ENCODE data around the gene TRIOBP. TPM values are rescaled to one million over a fixed set of nuclear protein-coding genes. Genes with fewer than 3 reads are reported as not detected.

The TRIOBP gene
- total RNA-seq, 1 donor from 2014 or later = 85.0 TPM

DNA sequence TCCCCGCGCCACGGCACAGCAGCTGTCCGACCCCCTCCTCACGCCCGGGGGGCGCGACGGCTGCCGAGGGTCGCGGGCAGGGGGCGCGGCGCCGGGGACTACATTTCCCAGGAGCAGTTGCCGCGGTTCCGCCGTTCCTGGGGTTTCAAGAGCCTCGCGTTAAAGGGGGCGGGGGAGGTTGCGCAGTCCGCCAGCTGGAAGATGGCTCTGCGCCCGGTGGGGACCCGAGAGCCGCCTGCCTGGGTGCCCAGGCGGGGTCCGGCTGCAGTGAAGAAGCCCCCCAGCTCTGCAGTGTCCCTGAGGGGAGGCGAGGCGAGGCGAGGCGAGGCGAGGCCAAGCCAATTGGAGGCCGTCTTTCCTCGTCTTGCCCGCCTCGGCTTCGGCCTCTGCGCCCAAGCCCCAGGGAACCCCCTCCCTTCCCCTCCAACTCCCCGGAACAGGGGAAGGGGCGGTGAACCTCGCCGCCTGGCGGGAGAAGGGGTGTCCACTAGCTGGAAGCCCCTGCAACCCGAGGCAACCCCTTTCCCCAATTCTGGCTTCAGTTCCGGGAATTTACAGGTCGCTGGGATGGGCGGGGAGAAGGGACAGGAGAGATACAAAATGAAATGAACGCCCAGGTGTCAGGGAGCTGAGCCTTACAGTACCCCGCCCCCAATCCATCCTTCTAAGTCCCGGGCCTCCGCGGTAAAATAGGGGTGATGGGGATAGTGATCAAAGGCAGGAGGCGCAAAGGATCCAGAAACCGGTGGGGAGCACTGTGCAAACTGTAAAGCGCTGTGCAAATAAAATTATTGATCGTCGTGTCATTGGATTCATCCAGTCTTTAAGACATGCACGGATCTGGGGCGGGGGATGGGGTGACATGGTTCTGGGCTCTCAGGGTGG, 105.7 kb downstream of the TRIOBP start:
- intact Hi-C loops (cut with DNase I) = no loop called here
- Histone ChIP-seq H3K27me3 (no peaks in the 10 kb centered on the region), H3K9me3 (no peaks in the 10 kb centered on the region), H3K27ac (peak overlapping the region; percentile 77), H3K4me3 (peak overlapping the region; percentile 70), H3K36me3 (no peaks in the 10 kb centered on the region), H3K4me1 (peaks cover 26% of the 10 kb centered on the region)
- DNase-seq = peak; percentile 86
- ATAC-seq = peak; percentile 58
- TF ChIP-seq, protein P1, sequence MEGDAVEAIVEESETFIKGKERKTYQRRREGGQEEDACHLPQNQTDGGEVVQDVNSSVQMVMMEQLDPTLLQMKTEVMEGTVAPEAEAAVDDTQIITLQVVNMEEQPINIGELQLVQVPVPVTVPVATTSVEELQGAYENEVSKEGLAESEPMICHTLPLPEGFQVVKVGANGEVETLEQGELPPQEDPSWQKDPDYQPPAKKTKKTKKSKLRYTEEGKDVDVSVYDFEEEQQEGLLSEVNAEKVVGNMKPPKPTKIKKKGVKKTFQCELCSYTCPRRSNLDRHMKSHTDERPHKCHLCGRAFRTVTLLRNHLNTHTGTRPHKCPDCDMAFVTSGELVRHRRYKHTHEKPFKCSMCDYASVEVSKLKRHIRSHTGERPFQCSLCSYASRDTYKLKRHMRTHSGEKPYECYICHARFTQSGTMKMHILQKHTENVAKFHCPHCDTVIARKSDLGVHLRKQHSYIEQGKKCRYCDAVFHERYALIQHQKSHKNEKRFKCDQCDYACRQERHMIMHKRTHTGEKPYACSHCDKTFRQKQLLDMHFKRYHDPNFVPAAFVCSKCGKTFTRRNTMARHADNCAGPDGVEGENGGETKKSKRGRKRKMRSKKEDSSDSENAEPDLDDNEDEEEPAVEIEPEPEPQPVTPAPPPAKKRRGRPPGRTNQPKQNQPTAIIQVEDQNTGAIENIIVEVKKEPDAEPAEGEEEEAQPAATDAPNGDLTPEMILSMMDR (IDR thresholded peaks at IDR 0.05) = no peak

DNA sequence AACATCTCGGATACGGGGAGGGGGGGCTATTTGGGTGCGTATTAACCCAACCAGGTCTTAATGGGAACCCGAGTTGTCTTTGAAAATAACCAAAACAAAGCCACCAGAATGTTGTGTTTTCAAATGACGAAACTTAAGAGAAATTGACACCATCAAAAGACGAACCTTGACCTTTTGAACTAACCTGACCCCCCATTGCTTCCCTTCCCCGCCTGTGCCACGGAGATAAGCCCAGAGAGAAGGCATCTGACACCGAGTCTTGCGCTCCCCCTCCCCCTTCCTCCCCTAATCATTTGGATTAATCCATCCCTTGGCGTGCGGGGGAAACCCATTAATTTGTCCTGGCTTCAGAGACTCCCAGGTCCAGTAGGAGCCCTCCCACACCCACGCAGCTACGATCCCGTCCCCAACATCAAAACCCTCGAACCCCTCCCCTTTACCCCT, 106.4 kb downstream of the TRIOBP start:
- Histone ChIP-seq H3K4me1 (peaks cover 27% of the 10 kb centered on the region), H3K9me3 (no peaks in the 10 kb centered on the region), H3K27ac (no peak overlapping the region), H3K27me3 (no peaks in the 10 kb centered on the region), H3K4me3 (no peak overlapping the region), H3K36me3 (no peaks in the 10 kb centered on the region)
- TF ChIP-seq, protein P1 (IDR thresholded peaks at IDR 0.05) = no peak
- ATAC-seq (no peak), DNase-seq (no peak)
- intact Hi-C loops (cut with DNase I) = no loop called here

DNA sequence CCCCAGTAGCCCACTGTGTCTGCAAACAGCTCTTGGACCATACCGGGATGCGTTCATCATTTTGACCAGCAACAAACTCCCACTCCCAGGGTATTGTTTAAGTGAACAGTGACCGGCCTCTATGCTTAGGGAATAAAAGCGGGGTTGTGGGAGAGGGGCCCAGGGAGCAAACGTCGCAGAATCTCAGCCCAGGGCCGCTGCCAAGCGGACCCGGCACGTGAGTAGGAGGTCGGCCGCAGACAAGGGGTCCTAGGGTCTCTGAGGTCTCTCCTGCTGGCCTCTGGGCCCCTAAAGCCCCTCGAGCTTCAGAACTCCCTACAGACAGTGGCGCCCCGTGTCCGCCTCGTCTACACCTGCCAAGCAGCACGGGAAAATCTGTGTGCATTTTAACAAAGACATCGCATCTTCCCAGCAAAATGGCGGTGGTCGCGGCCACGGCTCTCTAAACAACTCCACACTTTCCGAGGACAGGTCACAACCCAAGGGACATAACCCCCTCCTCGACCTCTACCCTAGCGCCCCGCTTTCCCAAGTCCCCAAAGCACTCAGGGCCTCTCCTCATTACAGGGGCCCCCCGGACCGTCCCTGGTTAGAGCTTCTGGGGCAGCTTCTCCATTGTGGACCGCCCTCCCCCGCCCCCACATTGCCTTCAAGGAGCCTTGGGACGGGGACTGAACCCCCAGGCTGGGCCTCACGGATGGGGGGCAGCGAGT, 106.9 kb downstream of the TRIOBP start:
- DNase-seq (no peak), ATAC-seq (no peak)
- H3K4me1 ChIP-seq = peaks cover 32% of the 10 kb centered on the region
- no peak overlapping the region for H3K4me3 ChIP-seq
- H3K27me3 ChIP-seq = no peaks in the 10 kb centered on the region
- no peak overlapping the region for H3K27ac ChIP-seq
- TF ChIP-seq, protein P1 (IDR thresholded peaks at IDR 0.05) = no peak
- intact Hi-C loops (cut with DNase I) = no loop called here
- no peaks in the 10 kb centered on the region for H3K36me3 ChIP-seq
- H3K9me3 ChIP-seq = no peaks in the 10 kb centered on the region

DNA sequence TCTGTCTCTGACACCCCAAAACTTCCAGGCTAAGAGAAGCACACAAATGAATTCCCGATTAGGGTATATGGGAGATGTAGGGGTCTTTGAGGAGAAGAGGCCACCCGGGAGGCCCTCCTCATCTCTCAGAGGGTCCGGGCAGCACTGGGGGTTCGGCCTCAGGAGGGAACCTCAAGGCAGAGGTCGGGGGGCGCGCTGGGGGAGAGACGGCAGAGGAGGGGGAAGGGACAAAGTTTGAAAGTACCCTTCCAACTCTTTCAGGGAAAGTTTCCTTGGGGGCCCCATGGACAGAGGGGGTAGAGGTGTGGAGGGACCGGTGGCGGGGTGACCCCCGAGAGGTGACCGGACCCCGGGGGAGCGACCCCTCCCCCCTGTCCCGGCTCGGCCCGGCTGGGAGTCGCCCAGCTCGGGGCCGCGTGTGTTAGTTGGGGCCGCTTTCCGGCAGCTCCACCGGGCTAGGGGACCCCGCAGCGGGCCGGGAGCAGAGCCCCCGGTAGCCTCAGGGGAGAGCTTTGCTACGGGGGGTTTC, 107.6 kb downstream of the TRIOBP start:
- Histone ChIP-seq H3K36me3 (no peaks in the 10 kb centered on the region), H3K4me3 (peak overlapping the region; percentile 52), H3K27ac (peak overlapping the region; percentile 84), H3K27me3 (no peaks in the 10 kb centered on the region), H3K4me1 (peaks cover 32% of the 10 kb centered on the region), H3K9me3 (no peaks in the 10 kb centered on the region)
- TF ChIP-seq, protein P1 (IDR thresholded peaks at IDR 0.05) = no peak
- intact Hi-C loops (cut with DNase I) = no loop called here
- no peak for ATAC-seq
- no peak for DNase-seq

DNA sequence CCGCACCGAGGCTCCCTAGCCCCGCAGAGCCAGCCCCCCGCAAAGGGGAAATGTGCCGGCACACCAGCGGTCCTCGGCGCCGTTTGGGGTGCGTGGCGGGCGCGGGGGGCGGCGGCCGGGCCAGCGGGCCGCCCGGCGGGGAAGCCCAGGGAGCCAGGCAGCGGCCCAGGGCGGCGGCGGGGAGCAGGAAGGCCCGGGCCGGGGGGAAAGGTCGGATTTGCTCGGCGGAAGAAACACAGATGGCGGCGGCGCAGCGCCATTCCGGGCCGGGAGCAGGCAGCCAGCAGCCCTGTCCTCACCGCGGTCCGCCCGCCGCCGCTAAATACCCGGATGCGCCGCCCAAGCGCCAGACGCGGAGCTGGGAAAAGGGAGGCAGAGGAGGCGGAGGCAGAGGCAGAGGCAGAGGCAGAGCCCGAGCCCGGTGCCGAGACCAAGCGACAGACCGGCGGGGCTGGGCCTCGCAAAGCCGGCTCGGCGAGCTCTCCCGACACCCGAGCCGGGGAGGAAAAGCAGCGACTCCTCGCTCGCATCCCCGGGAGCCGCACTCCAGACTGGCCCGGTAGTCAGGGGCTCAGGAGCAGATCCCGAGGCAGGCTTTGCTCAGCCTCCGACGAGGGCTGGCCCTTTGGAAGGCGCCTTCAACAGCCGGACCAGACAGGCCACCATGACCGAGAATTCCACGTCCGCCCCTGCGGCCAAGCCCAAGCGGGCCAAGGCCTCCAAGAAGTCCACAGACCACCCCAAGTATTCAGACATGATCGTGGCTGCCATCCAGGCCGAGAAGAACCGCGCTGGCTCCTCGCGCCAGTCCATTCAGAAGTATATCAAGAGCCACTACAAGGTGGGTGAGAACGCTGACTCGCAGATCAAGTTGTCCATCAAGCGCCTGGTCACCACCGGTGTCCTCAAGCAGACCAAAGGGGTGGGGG, 108.3 kb downstream of the TRIOBP start:
- ATAC-seq = peak; percentile 77
- TF ChIP-seq, protein P1 (IDR thresholded peaks at IDR 0.05) = no peak

More for the DNA sequence above, 108.3 kb downstream of the TRIOBP start:
- Histone ChIP-seq H3K36me3 (no peaks in the 10 kb centered on the region), H3K4me3 (peak overlapping the region; percentile 52), H3K27ac (peak overlapping the region; percentile 84), H3K4me1 (peaks cover 32% of the 10 kb centered on the region), H3K9me3 (no peaks in the 10 kb centered on the region), H3K27me3 (no peaks in the 10 kb centered on the region)
- intact Hi-C loops (cut with DNase I) = no loop called here
- DNase-seq = peak; percentile 95
